Left lung (tissue), 10 donors: ENCODE results near the gene BMERB1. TPM values are rescaled to one million over a fixed set of nuclear protein-coding genes. Genes with fewer than 3 reads are reported as not detected.

Experiments
- ATAC-seq: fragments of 200-7000 bp; cut with Tn5 transposase; one replicate; pipeline ENCODE4 v1.9.1; 2020; ENCODE audit warnings: moderate library complexity
- DNase-seq, 4 donors: peaks; one replicate each; pipeline ENCODE4 v3.0.0-alpha.2; 2013 to 2020
- H3K27ac ChIP-seq, 2 donors: fragments of 200-600 bp; sonication (generic) in 1 of 2; one replicate each; pipeline versions ENCODE4 v1.5.0 to v1.8.0; 2020 to 2021
- H3K27me3 ChIP-seq, 2 donors: fragments of 200-600 bp; sonication (generic) in 1 of 2; one replicate each; pipeline versions ENCODE4 v1.5.0 to v1.8.0; 2020 to 2021
- H3K36me3 ChIP-seq, 2 donors: fragments of 200-600 bp; sonication (generic) in 1 of 2; one replicate each; pipeline versions ENCODE4 v1.5.0 to v1.8.0; 2020 to 2021
- H3K4me1 ChIP-seq, 2 donors: fragments of 200-600 bp; one replicate each; pipeline ENCODE4 v1.8.0; 2021
- H3K4me3 ChIP-seq, 2 donors: fragments of 200-600 bp; sonication (generic) in 1 of 2; one replicate each; pipeline versions ENCODE4 v1.5.0 to v1.8.0; 2020 to 2021; ENCODE audit warnings: mild to moderate bottlenecking in 1 of 2
- H3K9me3 ChIP-seq, 2 donors: fragments of 200-600 bp; sonication (generic) in 1 of 2; one replicate each; pipeline versions ENCODE4 v1.5.0 to v1.8.0; 2020 to 2021
- intact Hi-C, 2 donors: fragments of 100-400 bp; cut with DNase I; formaldehyde crosslinking; loops; one replicate each; pipeline versions ENCODE4 v1.11.2 to v1.14.2; 2022
- polyA plus RNA-seq, 6 donors: library from polyadenylated mRNA; unstranded; fragments of 120-200 nt; gene quantifications; one replicate each; pipeline ENCODE4 v1.2.1, GENCODE V29; 2013; ENCODE audit not compliant: insufficient read length in 6 of 6
- total RNA-seq, 2 donors: library from RNA; stranded (reverse); fragmentation: NEBNext Ultra II Directional; extraction: Animal tissue kit (Norgen Biotek cat#: 25700); gene quantifications; one replicate each; pipeline ENCODE4 v1.2.1, GENCODE V29; 2021
- TF ChIP-seq, protein P1 (sequence below), 2 donors: fragments of 200-600 bp; sonication (generic) in 1 of 2; IDR thresholded peaks; one replicate each; pipeline versions ENCODE4 v1.5.0 to v1.8.0; 2021; ENCODE audit warnings: antibody characterized with exemption in 2 of 2
- donor health status: DM: no; HTN: yes; CAD: no.
- donor health status: DM: no; HTN: no; CAD: no.

The BMERB1 gene
- total and polyA plus RNA-seq, 8 donors: 12.0 to 45.8 (median 38.4) TPM

DNA sequence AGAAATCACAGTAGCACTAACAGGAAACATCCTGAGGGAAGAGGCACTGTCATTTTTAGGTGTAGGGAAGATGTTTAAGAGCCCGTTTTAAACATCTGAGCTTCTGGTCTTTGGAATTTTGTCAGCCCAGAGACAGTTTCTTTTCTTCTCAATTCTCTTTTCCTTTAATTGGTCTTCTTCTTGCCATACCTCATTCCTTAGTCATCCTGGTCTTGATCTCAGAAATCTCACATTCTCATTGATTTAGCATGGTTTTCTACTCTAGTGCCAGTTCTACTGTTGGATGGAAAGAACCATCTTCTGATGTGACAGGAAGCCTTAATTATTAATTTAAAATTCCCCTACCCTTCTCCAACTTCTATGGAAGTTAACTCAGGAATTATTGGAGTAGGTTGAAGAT lies 25.4 kb downstream of the BMERB1 start:
- Histone ChIP-seq H3K27me3 (no peaks in the 10 kb centered on the region), H3K9me3 (no peaks in the 10 kb centered on the region), H3K36me3 (no peaks in the 10 kb centered on the region), H3K4me1 (no peaks in the 10 kb centered on the region), H3K27ac (no peak overlapping the region), H3K4me3 (no peak overlapping the region)
- TF ChIP-seq, protein P1, sequence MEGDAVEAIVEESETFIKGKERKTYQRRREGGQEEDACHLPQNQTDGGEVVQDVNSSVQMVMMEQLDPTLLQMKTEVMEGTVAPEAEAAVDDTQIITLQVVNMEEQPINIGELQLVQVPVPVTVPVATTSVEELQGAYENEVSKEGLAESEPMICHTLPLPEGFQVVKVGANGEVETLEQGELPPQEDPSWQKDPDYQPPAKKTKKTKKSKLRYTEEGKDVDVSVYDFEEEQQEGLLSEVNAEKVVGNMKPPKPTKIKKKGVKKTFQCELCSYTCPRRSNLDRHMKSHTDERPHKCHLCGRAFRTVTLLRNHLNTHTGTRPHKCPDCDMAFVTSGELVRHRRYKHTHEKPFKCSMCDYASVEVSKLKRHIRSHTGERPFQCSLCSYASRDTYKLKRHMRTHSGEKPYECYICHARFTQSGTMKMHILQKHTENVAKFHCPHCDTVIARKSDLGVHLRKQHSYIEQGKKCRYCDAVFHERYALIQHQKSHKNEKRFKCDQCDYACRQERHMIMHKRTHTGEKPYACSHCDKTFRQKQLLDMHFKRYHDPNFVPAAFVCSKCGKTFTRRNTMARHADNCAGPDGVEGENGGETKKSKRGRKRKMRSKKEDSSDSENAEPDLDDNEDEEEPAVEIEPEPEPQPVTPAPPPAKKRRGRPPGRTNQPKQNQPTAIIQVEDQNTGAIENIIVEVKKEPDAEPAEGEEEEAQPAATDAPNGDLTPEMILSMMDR (IDR thresholded peaks at IDR 0.05): no peak
- DNase-seq: no peak
- intact Hi-C loops: no loop called here
- ATAC-seq: no peak

DNA sequence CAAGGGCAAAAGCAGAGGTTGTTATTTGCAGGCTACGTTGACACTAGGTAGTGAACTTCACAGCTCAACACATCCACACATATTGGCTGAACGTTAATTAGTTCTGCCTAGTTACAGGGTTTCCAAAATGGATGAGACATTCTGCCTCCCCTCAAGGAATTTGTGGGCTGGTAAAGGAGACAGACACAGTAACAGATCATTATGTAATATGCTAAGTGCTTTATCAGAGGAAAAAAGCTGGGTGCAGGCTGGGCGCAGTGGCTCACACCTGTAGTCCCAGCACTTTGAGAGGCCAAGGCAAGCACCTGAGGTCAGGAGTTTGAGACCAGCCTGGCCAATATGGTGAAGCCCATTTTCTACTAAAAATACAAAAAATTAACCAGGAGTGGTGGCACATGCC lies 26.2 kb downstream of the BMERB1 start:
- Histone ChIP-seq H3K27me3 (no peaks in the 10 kb centered on the region), H3K36me3 (no peaks in the 10 kb centered on the region), H3K27ac (no peak overlapping the region), H3K4me1 (no peaks in the 10 kb centered on the region), H3K4me3 (no peak overlapping the region), H3K9me3 (no peaks in the 10 kb centered on the region)
- intact Hi-C loops: no loop called here
- ATAC-seq: no peak
- TF ChIP-seq, protein P1 (IDR thresholded peaks at IDR 0.05): no peak
- no peak for DNase-seq

DNA sequence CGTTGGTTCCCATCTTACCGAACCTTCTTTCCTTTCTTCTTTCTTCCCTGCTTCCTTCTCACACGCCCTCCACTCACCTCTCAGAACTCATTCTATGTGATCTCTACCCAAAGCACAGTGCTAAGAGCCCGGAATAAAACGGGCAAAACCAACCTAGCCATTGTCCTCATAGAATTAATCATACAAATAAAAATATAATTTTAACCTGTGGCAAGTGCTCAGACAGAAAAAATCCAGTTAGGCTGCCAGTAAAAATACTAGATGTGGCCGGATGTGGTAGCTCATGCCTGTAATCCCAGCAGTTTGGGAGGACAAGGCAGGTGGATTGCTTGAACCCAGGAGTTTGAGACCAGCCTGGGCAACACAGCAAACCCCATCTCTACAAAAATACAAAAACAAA lies 27.0 kb downstream of the BMERB1 start:
- TF ChIP-seq, protein P1 (IDR thresholded peaks at IDR 0.05): no peak
- no peaks in the 10 kb centered on the region for H3K4me1 ChIP-seq
- DNase-seq: no peak
- intact Hi-C loops: no loop called here
- no peaks in the 10 kb centered on the region for H3K36me3 ChIP-seq
- no peak overlapping the region for H3K27ac ChIP-seq
- no peaks in the 10 kb centered on the region for H3K27me3 ChIP-seq
- no peak for ATAC-seq
- H3K9me3 ChIP-seq: no peaks in the 10 kb centered on the region
- no peak overlapping the region for H3K4me3 ChIP-seq

DNA sequence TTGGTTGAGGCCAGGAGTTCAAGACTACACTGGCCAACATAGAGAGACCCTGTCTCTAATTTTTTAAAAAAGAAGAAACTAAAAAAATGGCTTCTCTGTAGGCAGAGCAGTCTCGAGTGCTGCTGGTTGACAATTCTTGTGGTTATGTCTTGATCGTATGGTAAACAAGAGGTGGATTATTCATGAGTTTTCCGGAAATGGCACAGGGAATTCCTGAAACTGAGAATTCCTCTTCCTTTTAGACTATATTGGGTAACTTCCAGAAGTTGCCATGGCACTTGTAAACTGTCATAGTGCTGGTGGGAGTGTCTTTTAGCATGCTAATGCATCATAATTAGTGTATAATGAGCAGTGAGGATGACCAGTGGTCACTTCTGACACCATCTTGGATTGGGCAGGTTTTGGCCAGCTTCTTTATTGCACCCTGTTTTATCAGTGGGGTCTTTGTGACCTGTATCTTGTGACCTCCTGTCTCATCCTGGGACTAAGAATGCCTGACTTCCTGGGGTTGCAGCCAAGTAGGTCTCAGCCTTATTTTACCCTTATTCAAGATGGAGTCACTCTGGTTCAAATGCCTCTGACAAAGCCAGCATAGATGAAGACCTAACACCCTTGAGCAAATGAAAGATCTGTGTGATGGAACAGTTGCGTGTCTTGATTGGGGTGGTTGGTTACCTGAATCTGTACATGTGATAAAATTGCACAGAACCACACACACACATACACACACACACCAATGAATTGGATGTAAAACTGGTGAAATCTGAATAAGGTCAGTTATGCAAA lies 30.2 kb downstream of the BMERB1 start:
- TF ChIP-seq, protein P1 (IDR thresholded peaks at IDR 0.05): no peak
- no peaks in the 10 kb centered on the region for H3K4me1 ChIP-seq
- H3K4me3 ChIP-seq: no peak overlapping the region
- H3K27ac ChIP-seq: no peak overlapping the region
- no peaks in the 10 kb centered on the region for H3K36me3 ChIP-seq
- DNase-seq: no peak
- H3K9me3 ChIP-seq: peaks cover 0 to 5% of the 10 kb centered on the region in 2 donors
- ATAC-seq: no peak
- intact Hi-C loops: no loop called here
- H3K27me3 ChIP-seq: no peaks in the 10 kb centered on the region

DNA sequence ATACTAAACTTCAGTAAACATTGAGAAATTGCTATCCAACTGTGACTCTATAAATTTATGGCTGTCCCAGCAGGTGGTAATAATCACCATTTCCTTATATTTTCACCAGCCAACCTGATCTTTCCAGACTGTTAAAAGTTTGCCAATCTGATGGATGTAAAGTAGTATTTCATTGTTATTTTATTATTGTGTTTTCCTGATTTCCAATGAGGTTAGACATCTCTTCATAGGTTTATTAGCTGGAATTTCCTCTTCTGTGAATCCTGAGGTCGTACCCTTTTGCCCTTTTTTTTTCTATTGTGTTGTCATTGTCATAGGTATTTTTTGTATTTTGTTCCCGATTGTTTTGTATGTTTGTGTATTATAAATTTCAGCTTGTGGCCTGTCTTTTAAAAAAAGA lies 31.7 kb downstream of the BMERB1 start:
- Histone ChIP-seq H3K4me3 (no peak overlapping the region), H3K27ac (no peak overlapping the region), H3K27me3 (no peaks in the 10 kb centered on the region), H3K9me3 (peaks cover 0 to 8% of the 10 kb centered on the region in 2 donors), H3K36me3 (no peaks in the 10 kb centered on the region), H3K4me1 (no peaks in the 10 kb centered on the region)
- intact Hi-C loops: no loop called here
- TF ChIP-seq, protein P1 (IDR thresholded peaks at IDR 0.05): no peak
- ATAC-seq (no peak), DNase-seq (no peak)
